GM15510 (cell line): ENCODE results near the gene USP6NL.

ENCODE experiments used
- POLR2A ChIP-seq: IDR thresholded peaks from 3 replicates; pipeline ENCODE4 v1.6.1; 2011; ENCODE audit warnings: borderline replicate concordance; ENCODE audit not compliant: insufficient read length; ENCODE audit errors: extremely low read depth

The USP6NL gene

GRCh38 chr10:11451640-11452260 is 159.7 kb downstream of the USP6NL start:
- TF ChIP-seq POLR2A, result no peak

- no peak for TF ChIP-seq POLR2A
Observed at GRCh38 chr10:11450427-11450826, 161.0 kb downstream of the USP6NL start.

GRCh38 chr10:11449761-11450160 is 161.7 kb downstream of the USP6NL start:
- no peak for TF ChIP-seq POLR2A

- no peak for TF ChIP-seq POLR2A
Observed at GRCh38 chr10:11448545-11449244, 162.8 kb downstream of the USP6NL start.

GRCh38 chr10:11448190-11448544 is 163.3 kb downstream of the USP6NL start:
- no peak for TF ChIP-seq POLR2A

- TF ChIP-seq POLR2A, result no peak
Observed at GRCh38 chr10:11447586-11447985, 163.9 kb downstream of the USP6NL start.

GRCh38 chr10:11446864-11447263 is 164.6 kb downstream of the USP6NL start:
- no peak for TF ChIP-seq POLR2A

- no peak for TF ChIP-seq POLR2A
Observed at GRCh38 chr10:11446133-11446532, 165.3 kb downstream of the USP6NL start.

- TF ChIP-seq POLR2A, result no peak
Observed at GRCh38 chr10:11444531-11445228, 166.8 kb downstream of the USP6NL start.

- no peak for TF ChIP-seq POLR2A
Observed at GRCh38 chr10:11444155-11444530, 167.3 kb downstream of the USP6NL start.

GRCh38 chr10:11443468-11444154 is 167.8 kb downstream of the USP6NL start:
- no peak for TF ChIP-seq POLR2A

GRCh38 chr10:11442001-11442773 is 169.3 kb downstream of the USP6NL start:
- no peak for TF ChIP-seq POLR2A

- TF ChIP-seq POLR2A, result no peak
Observed at GRCh38 chr10:11441151-11441535, 170.3 kb downstream of the USP6NL start.
